Suppressor macrophage treated with lipopolysaccharide for 1 hour (primary cell): Measurements from ENCODE around the gene OXLD1.
A peak's percentile ranks its signal among the peaks of the same experiment; 100 is the strongest.

Experiments used
- DNase-seq, 3 donors: peaks; one replicate each; pipeline ENCODE4 v3.0.0-alpha.2; 2020 to 2022

OXLD1 gene

DNA sequence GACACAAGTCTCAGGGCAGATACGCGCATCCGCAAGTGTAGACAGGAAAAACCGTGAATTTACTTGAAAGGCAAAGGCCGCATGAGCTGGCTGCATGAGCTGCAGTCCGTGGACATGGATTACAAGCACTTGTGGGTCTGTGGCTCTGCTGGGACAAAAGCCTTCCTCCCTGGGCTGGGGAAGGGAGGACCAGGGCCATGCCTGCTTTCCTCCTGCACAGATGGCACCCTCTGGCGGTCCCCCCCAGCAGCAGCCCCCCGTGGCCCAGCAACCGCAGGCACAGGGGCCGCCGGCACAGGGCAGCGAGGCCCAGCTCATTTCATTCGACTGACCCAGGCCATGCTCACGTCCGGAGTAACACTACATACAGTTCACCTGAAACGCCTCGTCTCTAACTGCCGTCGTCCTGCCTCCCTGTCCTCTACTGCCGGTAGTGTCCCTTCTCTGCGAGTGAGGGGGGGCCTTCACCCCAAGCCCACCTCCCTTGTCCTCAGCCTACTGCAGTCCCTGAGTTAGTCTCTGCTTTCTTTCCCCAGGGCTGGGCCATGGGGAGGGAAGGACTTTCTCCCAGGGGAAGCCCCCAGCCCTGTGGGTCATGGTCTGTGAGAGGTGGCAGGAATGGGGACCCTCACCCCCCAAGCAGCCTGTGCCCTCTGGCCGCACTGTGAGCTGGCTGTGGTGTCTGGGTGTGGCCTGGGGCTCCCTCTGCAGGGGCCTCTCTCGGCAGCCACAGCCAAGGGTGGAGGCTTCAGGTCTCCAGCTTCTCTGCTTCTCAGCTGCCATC lies 35.1 kb upstream of the OXLD1 start:
- DNase-seq = peak in 1 of 3 donors; percentile 16

GRCh38 chr17:81700353-81701287 lies 34.2 kb upstream of the OXLD1 start:
- DNase-seq = no peak

GRCh38 chr17:81697261-81698044 lies 31.0 kb upstream of the OXLD1 start:
- no peak for DNase-seq

DNA sequence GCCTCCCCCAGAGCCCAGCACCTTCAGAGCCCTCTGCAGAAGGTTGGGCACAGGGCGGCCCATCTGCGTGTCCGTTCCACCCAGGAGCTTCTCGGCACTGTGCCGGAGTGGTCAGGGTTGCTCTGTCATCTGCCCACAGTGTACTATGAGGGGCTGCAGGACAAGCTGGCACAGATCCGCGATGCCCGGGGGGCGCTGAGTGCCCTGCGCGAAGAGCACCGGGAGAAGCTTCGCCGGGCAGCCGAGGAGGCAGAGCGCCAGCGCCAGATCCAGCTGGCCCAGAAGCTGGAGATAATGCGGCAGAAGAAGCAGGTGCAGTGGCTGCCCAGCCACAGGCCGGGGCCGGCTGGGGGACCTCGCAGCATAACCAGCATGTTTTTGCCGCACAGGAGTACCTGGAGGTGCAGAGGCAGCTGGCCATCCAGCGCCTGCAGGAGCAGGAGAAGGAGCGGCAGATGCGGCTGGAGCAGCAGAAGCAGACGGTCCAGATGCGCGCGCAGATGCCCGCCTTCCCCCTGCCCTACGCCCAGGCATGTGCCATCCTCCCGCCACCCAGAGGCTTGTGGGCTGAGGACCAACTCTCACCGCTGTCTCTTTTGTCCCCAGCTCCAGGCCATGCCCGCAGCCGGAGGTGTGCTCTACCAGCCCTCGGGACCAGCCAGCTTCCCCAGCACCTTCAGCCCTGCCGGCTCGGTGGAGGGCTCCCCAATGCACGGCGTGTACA lies 30.0 kb upstream of the OXLD1 start:
- no peak for DNase-seq

GRCh38 chr17:81695801-81696200 lies 29.4 kb upstream of the OXLD1 start:
- no peak for DNase-seq

DNA sequence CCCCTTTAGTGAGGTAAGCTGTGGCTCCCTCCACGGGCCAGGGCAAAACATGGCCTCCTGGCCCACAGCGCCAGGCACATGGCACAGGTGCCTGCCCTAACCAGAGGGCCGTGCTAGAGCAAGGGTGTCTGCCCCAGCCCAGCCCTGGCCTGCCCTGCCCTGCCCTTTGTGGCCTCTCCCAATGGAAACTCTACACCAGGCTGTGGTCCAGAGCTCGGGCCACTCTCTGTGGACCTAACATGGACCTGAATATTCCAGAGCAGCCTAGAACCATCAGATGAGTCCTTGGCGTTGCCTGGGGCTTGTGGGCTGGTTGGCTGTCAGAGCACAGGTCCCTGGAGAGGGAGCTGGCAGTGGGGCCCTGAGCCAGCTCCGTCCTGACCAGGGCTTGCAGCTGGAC lies 28.8 kb upstream of the OXLD1 start:
- no peak for DNase-seq

DNA sequence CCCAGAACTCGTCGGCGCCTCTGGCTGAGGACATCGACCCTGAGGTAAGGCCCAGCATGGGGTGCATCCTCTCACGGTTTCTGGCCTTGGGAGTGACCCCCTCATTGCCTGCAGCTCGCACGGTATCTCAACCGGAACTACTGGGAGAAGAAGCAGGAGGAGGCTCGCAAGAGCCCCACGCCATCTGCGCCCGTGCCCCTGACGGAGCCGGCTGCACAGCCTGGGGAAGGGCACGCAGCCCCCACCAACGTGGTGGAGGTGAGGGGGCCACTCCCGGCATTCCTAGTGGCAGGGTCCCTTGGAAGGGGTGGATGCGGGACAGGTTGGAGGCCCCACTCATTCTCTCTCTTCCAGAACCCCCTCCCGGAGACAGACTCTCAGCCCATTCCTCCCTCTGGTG lies 28.4 kb upstream of the OXLD1 start:
- DNase-seq = no peak

- DNase-seq = no peak
Observed at GRCh38 chr17:81693509-81694210, 27.3 kb upstream of the OXLD1 start.

DNA sequence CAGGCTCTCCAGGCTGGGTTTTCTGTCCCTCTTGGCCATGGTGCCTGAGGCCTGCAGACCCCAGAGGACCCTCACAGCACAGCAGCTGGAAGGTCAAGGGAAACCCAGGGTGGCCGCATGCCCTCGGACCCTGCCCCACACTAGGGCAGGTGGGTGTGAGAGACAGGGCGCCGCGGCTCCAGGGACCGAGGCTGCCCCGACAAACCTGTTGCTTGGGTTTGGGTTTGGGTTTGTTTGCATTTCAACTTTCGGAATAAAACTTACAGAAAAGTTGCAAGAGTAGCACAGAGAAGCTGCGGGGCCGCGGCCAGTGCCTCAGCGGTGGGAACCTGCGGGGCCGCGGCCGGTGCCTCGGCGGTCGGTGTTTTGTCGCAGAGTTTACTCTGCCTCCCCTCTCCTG lies 25.2 kb upstream of the OXLD1 start:
- DNase-seq = no peak

- no peak for DNase-seq
Observed at GRCh38 chr17:81691196-81691595, 24.8 kb upstream of the OXLD1 start.

DNA sequence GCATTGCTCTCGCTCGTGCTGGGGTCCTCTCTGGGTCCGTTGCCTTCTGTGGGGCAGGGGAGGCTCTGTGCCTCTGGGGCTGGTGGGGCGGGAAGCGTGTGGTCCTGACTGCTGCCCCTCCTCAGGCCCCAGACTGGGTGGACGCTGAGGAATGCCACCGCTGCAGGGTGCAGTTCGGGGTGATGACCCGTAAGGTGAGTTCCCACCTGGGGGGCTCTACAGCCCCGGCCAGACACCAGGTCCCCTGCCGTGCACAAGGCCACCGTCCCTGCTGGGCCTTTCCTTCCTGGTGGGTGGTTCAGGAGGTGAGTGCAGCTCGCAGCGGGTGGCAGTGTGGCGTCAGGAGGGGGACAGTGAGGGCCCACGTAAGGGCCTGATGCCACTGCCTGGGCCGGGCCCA lies 24.1 kb upstream of the OXLD1 start:
- DNase-seq = no peak

DNA sequence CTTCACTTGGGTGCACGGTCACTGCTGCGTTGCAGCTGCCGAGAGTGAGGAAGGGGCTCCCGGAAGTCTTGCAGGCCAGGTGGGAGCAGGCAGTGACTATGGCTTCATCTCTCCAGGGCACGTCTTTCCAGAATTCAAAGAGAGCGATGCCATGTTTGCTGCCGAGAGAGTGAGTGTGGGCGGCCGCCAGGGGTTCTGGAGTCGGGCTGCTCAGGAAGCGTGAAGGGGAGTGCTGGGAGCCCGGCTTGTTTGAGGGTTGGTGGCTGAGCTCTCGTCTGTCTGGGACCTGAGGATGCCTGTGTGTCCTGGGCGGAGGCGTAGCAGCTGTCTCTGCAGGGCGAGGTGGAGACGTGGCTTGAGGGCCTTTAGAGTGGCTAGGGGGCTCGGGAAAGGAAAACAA lies 23.7 kb upstream of the OXLD1 start:
- DNase-seq = no peak

GRCh38 chr17:81688616-81689015 lies 22.2 kb upstream of the OXLD1 start:
- no peak for DNase-seq

GRCh38 chr17:81687770-81688541 lies 21.6 kb upstream of the OXLD1 start:
- DNase-seq = no peak

GRCh38 chr17:81686614-81687013 lies 20.2 kb upstream of the OXLD1 start:
- no peak for DNase-seq

GRCh38 chr17:81685108-81685507 lies 18.7 kb upstream of the OXLD1 start:
- DNase-seq = peak; percentile 45 to 52 (median 50)

DNA sequence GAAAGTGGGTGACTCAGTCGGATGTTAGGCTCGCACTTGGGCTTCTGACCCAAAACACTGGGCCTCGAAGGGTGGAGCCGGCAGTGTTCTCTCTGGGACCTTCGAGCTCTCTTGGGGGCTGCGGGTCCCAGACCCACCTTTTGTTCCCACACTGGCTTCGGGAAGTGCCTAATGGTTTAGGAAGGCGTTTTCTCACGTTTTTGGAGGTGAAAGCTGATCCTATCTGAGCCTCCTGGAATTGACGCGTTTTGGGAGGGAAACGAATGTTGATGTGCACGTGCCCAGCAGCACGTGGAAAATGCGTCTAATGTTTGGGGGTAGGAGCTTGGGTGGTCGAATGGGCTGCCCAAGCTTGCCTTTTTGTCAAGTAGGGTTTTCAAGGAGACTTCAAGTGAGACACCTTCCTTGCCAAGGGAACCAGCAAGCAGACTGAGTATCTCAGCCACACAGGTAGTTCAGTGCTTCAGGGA lies 18.1 kb upstream of the OXLD1 start:
- DNase-seq = no peak

GRCh38 chr17:81683584-81684441 lies 17.4 kb upstream of the OXLD1 start, which contains the start of the genes ARL16 and HGS:
Gene ARL16 (minus strand): TSS chr17:81683797. CDS start chr17:81683753, 44 bp downstream.
Gene HGS (plus strand): TSS chr17:81684011. CDS start chr17:81684067, 56 bp downstream.
- peak; percentile 100 for DNase-seq

DNA sequence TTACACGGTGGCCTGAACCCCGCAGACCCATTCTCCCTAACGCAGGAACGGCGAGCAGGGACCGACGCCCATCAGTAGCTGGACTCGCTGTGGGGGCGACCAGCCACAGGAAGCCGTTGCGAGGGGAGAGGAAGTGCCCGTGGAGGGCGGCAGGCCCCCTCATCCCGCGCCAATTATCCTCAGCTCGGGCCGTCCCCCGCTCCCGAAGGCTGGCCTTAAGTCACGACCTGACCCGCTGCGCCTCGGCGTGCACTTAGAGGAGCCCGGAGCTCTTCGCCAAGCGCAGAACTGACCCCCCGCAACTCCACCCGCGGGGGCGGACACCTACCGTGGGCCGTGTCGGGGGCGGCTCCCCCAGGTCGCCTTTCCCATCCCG lies 16.8 kb upstream of the OXLD1 start:
- DNase-seq = peak; percentile 37 to 58 (median 43)
